Endothelial cell of umbilical vein (primary cell): ENCODE measurements around the gene ULK4. TPM values are rescaled to one million over a fixed set of nuclear protein-coding genes. Genes with fewer than 3 reads are reported as not detected.

ENCODE experiments used
- BruUV-seq: library from RNA; stranded (reverse); fragments of 400-500 nt; replicated peaks from 2 replicates; lab custom pipeline; 2021; lab: Mats Ljungman, UMichigan
- CTCF ChIA-PET: fragments of 300-600, 350-600 bp; sonication (Branson Sonifier 250); formaldehyde crosslinking; loops from one replicate; lab custom pipeline; 2021; ENCODE audit warnings: antibody characterized with exemption, inconsistent platforms; lab: Charles Lee
- POLR2A ChIA-PET: fragments of 300-600, 350-600 bp; sonication (Branson Sonifier 250); formaldehyde crosslinking; loops from one replicate; lab custom pipeline; 2021; ENCODE audit warnings: antibody characterized with exemption, inconsistent platforms; lab: Charles Lee
- DNase-seq: peaks from one replicate; pipeline ENCODE4 v3.0.0-alpha.2; 2011; ENCODE audit warnings: low read depth, low spot score
- FAIRE-seq: peaks from 2 replicates; lab custom pipeline; 2011; peaks lifted over from hg19 to GRCh38; lab: Jason Lieb, UNC
- H2AFZ ChIP-seq: 2 replicates; pipeline ENCODE4 v1.6.0; 2012; ENCODE audit warnings: low read depth, low read length, control low read depth, inconsistent platforms
- H3K27ac ChIP-seq: 2 replicates; pipeline ENCODE4 v1.5.1; 2011; ENCODE audit warnings: low read depth, mild to moderate bottlenecking, control low read depth, low read length, moderate library complexity; ENCODE audit not compliant: insufficient read depth
- H3K27me3 ChIP-seq, 2 experiments: 2 replicates each; pipeline versions ENCODE4 v1.6.0 to v1.6.1; 2011; ENCODE audit warnings: low read length in 2 of 2, mixed read lengths in 1 of 2; ENCODE audit not compliant: control insufficient read depth in 2 of 2, insufficient read depth in 2 of 2
- H3K36me3 ChIP-seq, 2 experiments: 2 replicates in 1 of 2; 3 replicates in 1 of 2; pipeline ENCODE4 v1.5.1; 2011; ENCODE audit warnings: low read length in 2 of 2, mild to moderate bottlenecking in 1 of 2, moderate library complexity in 1 of 2; ENCODE audit not compliant: control insufficient read depth in 2 of 2, insufficient read depth in 2 of 2; ENCODE audit errors: extremely low read depth in 1 of 2
- H3K4me1 ChIP-seq: 3 replicates; pipeline ENCODE4 v1.5.1; 2011; ENCODE audit warnings: mild to moderate bottlenecking, low read length; ENCODE audit not compliant: control insufficient read depth, insufficient read depth; ENCODE audit errors: extremely low read depth
- H3K4me2 ChIP-seq: 2 replicates; pipeline ENCODE4 v1.6.1; 2011; ENCODE audit warnings: low read length, control low read depth, mixed read lengths; ENCODE audit not compliant: insufficient read depth
- H3K4me3 ChIP-seq, 3 experiments: fragments of 200-600 bp in 1 of 3; sonication (generic), shearing (Covaris generic) in 1 of 3; replicated peaks in 1 of 3; 2 replicates each; pipeline ENCODE4 v1.5.1; 2011 to 2016; ENCODE audit warnings: control low read depth in 3 of 3, low read length in 3 of 3, mild to moderate bottlenecking in 2 of 3, inconsistent platforms in 1 of 3, low read depth in 1 of 3, moderate library complexity in 1 of 3; ENCODE audit not compliant: insufficient read depth in 1 of 3
- H3K79me2 ChIP-seq: 2 replicates; pipeline ENCODE4 v1.6.0; 2012; ENCODE audit warnings: low read length, inconsistent platforms; ENCODE audit not compliant: control insufficient read depth, insufficient read depth
- H3K9ac ChIP-seq: replicated peaks from 2 replicates; pipeline ENCODE3; 2011; ENCODE audit warnings: low read length, control low read depth; ENCODE audit not compliant: insufficient read depth; ENCODE audit errors: extremely low read depth
- H3K9me1 ChIP-seq: replicated peaks from 3 replicates; pipeline ENCODE4 v1.6.0; 2011; ENCODE audit warnings: mild to moderate bottlenecking, low read length; ENCODE audit not compliant: control insufficient read depth, insufficient read depth; ENCODE audit errors: extremely low read depth
- H3K9me3 ChIP-seq: replicated peaks from 2 replicates; pipeline ENCODE4 v1.5.1; 2012; ENCODE audit warnings: low read length, inconsistent platforms; ENCODE audit not compliant: control insufficient read depth, insufficient read depth
- H4K20me1 ChIP-seq: replicated peaks from 2 replicates; pipeline ENCODE3; 2011; ENCODE audit warnings: mild to moderate bottlenecking, low read length; ENCODE audit not compliant: control insufficient read depth, insufficient read depth; ENCODE audit errors: extremely low read depth
- EZH2 ChIP-seq: IDR thresholded peaks from 2 replicates; pipeline ENCODE4 v1.6.1; 2012; ENCODE audit warnings: borderline replicate concordance, low read depth, mild to moderate bottlenecking, moderate library complexity, low read length, inconsistent platforms; ENCODE audit not compliant: severe bottlenecking
- FOS ChIP-seq: IDR thresholded peaks from 2 replicates; pipeline ENCODE4 v1.6.1; 2011; ENCODE audit warnings: mild to moderate bottlenecking, low read length, moderate library complexity, borderline replicate concordance; ENCODE audit not compliant: insufficient read depth
- GATA2 ChIP-seq: IDR thresholded peaks from 2 replicates; pipeline ENCODE4 v1.7.0; 2011; ENCODE audit warnings: low read depth, mild to moderate bottlenecking, moderate library complexity, mixed read lengths, low read length; ENCODE audit not compliant: insufficient read length, insufficient read depth
- JUN ChIP-seq: IDR thresholded peaks from 2 replicates; pipeline ENCODE4 v1.6.1; 2011; ENCODE audit warnings: borderline replicate concordance, low read depth; ENCODE audit not compliant: insufficient read length, insufficient read depth
- MYC ChIP-seq: IDR thresholded peaks from one replicate; pipeline ENCODE4 v1.6.1; 2011; ENCODE audit warnings: mild to moderate bottlenecking, low read depth, low read length
- POLR2A ChIP-seq: IDR thresholded peaks from 2 replicates; pipeline ENCODE4 v1.6.1; 2012; ENCODE audit warnings: low read depth, mild to moderate bottlenecking, control low read depth, low read length
- POLR2AphosphoS5 ChIP-seq: IDR thresholded peaks from 2 replicates; pipeline ENCODE4 v1.6.1; 2012; ENCODE audit warnings: low read depth, mild to moderate bottlenecking, control low read depth, low read length, moderate library complexity; ENCODE audit not compliant: insufficient read depth
- dilution Hi-C: fragments of 300-500 bp; cut with MboI; formaldehyde crosslinking; loops from one replicate; pipeline ENCODE4 v1.15.0; 2019; ENCODE audit warnings: low sequenced_read_pairs; ENCODE audit not compliant: extremely low pct_ligation_motif_present
- intact Hi-C: fragments of 100-400 bp; cut with micrococcal nuclease; formaldehyde crosslinking; loops from one replicate; pipeline ENCODE4 v1.10.0; 2022
- polyA plus RNA-seq, 4 experiments: library from polyadenylated mRNA; depleted of rRNA in 3 of 4; stranded (reverse) in 3 of 4; unstranded in 1 of 4; fragments of >200 nt; gene quantifications; 2 replicates each; pipeline versions ENCODE4 v1.2.1 to v1.2.3, GENCODE V29; 2011 to 2012; ENCODE audit warnings: missing spikeins in 1 of 4
- total RNA-seq: library from RNA; stranded (reverse); gene quantifications from 2 replicates; pipeline ENCODE4 v1.2.3, GENCODE V29; 2021
- TF ChIP-seq, protein P1 (sequence below): IDR thresholded peaks from 2 replicates; pipeline ENCODE4 v1.6.1; 2011; ENCODE audit not compliant: insufficient read depth, insufficient read length
- TF ChIP-seq, protein P2 (sequence below), 2 donors: IDR thresholded peaks; 1 replicate in 1 of 2; 2 replicates in 1 of 2; pipeline ENCODE4 v1.5.1; 2011; ENCODE audit warnings: low read length in 2 of 2, mild to moderate bottlenecking in 2 of 2, moderate library complexity in 2 of 2, control low read depth in 1 of 2, inconsistent platforms in 1 of 2, low read depth in 1 of 2; ENCODE audit not compliant: insufficient read depth in 1 of 2; ENCODE audit errors: extremely low read depth in 1 of 2

Gene ULK4
- total and polyA plus RNA-seq, 2 donors (not counting 3 experiments of a cell fraction or from before 2014, with no cell fraction given) = 3.3 to 16.0 TPM

GRCh38 chr3:41508063-41508696 lies 453.7 kb downstream of the ULK4 start:
- BruUV-seq = no TSS peak
- Histone ChIP-seq H3K27me3 (no peaks in the 10 kb centered on the region), H3K79me2 (no peaks in the 10 kb centered on the region), H3K9me3 (no peaks in the 10 kb centered on the region), H3K36me3 (no peaks in the 10 kb centered on the region), H3K4me3 (no peak overlapping the region), H3K4me2 (no peak overlapping the region), H2AFZ (no peak overlapping the region), H3K9me1 (no peaks in the 10 kb centered on the region), H4K20me1 (no peaks in the 10 kb centered on the region), H3K4me1 (no peaks in the 10 kb centered on the region), H3K27ac (no peak overlapping the region), H3K9ac (no peak overlapping the region)
- no peak for TF ChIP-seq EZH2
- ChIA-PET CTCF (no interaction called here), POLR2A (no interaction called here)
- intact Hi-C loops (loop anchor here (5.0 kb wide), 1 partner anchor 926 kb away; no protein-coding TSS in a partner anchor), dilution Hi-C loops (no loop called here)
- FAIRE-seq (no peak), DNase-seq (no peak)

- Histone ChIP-seq H4K20me1 (no peaks in the 10 kb centered on the region), H3K4me1 (no peaks in the 10 kb centered on the region), H3K79me2 (no peaks in the 10 kb centered on the region), H3K9me1 (no peaks in the 10 kb centered on the region), H3K9me3 (no peaks in the 10 kb centered on the region), H3K4me3 (no peak overlapping the region), H3K27ac (no peak overlapping the region), H3K27me3 (no peaks in the 10 kb centered on the region), H2AFZ (no peak overlapping the region), H3K36me3 (no peaks in the 10 kb centered on the region), H3K9ac (no peak overlapping the region), H3K4me2 (no peak overlapping the region)
- BruUV-seq = no TSS peak
- FAIRE-seq (no peak), DNase-seq (no peak)
- dilution Hi-C loops = no loop called here
- CTCF ChIA-PET = no interaction called here
- TF ChIP-seq MYC = no peak
- no peak for TF ChIP-seq GATA2
- no peak for TF ChIP-seq POLR2A
- no peak for TF ChIP-seq JUN
- no peak for TF ChIP-seq FOS
- TF ChIP-seq, protein P1, sequence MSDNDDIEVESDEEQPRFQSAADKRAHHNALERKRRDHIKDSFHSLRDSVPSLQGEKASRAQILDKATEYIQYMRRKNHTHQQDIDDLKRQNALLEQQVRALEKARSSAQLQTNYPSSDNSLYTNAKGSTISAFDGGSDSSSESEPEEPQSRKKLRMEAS = no peak
- TF ChIP-seq, protein P2, sequence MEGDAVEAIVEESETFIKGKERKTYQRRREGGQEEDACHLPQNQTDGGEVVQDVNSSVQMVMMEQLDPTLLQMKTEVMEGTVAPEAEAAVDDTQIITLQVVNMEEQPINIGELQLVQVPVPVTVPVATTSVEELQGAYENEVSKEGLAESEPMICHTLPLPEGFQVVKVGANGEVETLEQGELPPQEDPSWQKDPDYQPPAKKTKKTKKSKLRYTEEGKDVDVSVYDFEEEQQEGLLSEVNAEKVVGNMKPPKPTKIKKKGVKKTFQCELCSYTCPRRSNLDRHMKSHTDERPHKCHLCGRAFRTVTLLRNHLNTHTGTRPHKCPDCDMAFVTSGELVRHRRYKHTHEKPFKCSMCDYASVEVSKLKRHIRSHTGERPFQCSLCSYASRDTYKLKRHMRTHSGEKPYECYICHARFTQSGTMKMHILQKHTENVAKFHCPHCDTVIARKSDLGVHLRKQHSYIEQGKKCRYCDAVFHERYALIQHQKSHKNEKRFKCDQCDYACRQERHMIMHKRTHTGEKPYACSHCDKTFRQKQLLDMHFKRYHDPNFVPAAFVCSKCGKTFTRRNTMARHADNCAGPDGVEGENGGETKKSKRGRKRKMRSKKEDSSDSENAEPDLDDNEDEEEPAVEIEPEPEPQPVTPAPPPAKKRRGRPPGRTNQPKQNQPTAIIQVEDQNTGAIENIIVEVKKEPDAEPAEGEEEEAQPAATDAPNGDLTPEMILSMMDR (IDR thresholded peaks at IDR 0.05; ENCODE audit: extremely low read depth in 1 of 2, insufficient read depth in 1 of 2, low read depth in 1 of 2, low read length in 2 of 2) = no peak
- TF ChIP-seq EZH2 = no peak
- TF ChIP-seq POLR2AphosphoS5 = no peak
- intact Hi-C loops = loop anchor here (5.0 kb wide), 1 partner anchor 925 kb away; no protein-coding TSS in a partner anchor
- POLR2A ChIA-PET = interaction anchor here (0.7 kb wide), 1 partner anchor 239 kb away, joined by 8 read pairs; no protein-coding TSS in a partner anchor
These were observed 454.4 kb downstream of the ULK4 start for GRCh38 chr3:41507336-41508062.
